GM18867 (cell line): ENCODE measurements around the gene PLEKHG4B.
"Not testable (repeated sequence)": the region's sequence is repeated elsewhere in the genome, so short reads cannot be mapped to it uniquely, and the experiment has no call there.

Experiments
- ATAC-seq: cut with Tn5 transposase; IDR thresholded peaks from one replicate; pipeline ENCODE4 v1.9.1; 2021; ENCODE audit warnings: mild to moderate bottlenecking, moderate library complexity; ENCODE audit not compliant: unreplicated experiment

PLEKHG4B gene

DNA sequence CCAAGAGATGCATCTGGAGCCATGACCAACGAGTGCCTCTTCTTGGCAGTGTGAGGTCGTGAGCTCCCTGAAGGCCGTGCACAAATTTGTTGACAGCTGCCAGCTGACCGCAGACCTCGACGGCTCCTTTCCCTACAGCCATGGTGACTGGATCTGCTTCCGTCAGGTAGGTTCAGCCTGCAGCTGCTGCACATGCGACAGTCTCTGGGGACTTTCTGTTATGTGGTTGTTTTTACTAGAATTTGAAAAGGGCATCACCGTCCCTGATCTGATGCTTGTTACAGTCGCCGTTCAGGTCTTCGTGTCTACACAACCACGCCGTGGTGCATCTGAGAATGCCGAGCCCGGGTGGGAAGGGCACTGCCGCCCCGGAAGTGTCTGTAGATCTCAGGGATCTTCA lies 62.9 kb downstream of the PLEKHG4B start:
- no peak for ATAC-seq

DNA sequence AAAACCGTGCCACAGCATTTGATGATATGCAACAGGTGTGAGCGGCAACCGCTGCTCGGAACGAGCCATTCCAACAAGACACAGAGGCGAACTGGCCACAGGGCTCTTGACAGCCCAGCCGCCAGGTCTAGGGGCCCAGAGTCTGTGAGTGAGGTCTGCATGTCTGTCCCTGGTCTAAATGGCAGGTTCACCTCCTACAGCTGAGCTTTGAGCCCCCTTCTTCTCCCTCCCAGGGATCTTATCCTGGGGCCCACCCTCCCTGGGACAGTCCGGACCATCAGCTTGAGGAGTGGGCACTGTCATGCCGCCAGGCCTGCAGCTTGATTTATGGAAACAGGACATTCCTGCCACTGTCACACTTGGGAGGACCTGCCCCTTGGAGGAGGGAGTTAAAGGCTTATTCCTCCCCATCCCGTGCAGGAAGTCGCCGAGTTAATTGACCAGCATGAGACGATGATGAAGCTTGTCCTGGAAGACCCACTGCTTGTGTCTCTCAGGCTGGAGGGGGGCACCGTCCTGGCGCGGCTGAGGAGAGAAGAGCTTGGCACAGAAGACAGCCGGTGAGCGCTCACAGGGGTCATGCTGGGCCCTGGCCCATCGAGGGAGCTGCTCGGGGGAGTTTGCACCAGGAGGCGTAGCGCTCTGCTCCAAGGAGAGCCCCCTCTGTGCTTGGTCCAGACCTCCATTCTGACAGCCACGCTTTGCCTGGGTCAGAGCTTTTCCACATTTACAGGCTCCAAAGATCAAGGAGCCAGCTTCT lies 63.9 kb downstream of the PLEKHG4B start:
- ATAC-seq, result no peak

DNA sequence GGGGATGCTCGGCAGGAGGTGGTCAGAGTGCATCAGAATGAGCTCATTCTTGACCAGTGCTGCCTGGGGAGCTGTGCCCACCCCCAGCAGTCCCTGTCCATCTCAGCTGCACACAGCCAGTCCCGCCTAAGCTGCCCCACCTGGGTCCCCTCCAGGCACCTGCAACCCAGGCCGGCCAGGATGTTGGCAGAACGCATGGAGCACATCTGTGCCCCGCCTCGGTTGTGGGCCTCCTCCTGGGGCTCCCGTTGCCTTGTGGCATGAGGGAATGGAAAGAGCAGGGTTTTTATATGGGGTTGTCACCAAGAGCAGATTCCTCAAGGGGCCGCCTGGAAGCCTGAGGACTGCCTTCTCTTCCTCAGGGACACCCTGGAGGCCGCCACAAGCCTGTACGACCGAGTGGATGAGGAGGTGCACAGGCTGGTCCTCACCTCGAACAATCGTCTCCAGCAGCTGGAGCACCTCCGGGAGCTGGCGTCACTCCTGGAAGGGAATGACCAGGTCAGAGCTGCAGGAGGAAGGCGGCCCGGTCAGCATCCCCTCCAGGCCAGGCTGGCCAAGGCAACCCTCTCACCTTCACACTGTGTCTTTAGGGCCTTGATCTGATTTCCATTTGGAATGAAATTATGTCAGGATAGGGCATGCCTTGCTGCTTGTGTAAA lies 64.6 kb downstream of the PLEKHG4B start:
- no peak for ATAC-seq

GRCh38 chr5:157126-157715 lies 65.3 kb downstream of the PLEKHG4B start:
- no peak for ATAC-seq

- no peak for ATAC-seq
Observed at GRCh38 chr5:157801-158200, 65.8 kb downstream of the PLEKHG4B start.

DNA sequence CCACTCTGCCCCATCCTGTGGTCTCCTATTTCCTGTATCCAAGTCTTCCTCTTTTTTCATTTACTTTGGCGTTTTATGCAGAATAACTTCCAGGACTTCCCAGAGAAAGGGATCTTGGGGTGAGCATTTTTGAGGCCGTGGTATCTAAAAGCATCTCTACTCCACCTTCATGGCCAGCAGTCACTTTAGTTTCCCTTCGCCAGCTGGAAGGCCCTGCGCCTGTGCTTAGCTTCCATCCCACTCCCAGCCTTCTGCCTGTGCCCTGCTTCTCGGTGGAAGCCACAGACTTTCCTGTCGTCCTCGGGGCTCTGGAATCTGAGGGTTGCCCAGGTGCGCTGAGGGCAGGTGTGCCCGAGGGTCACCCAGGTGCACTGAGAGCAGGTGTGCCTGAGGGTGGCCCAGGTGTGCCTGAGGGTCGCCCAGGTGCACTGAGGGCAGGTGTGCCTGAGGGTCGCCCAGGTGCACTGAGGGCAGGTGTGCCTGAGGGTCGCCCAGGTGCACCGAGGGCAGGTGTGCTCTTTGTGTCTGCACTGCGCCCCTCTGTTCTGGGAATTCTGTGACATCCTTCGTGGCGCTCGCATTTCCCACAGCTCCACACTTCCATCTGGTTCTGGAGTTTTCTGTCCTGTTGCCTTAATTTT lies 67.0 kb downstream of the PLEKHG4B start:
- ATAC-seq, result no peak

- no peak for ATAC-seq
Observed at GRCh38 chr5:159448-160172, 67.6 kb downstream of the PLEKHG4B start.

DNA sequence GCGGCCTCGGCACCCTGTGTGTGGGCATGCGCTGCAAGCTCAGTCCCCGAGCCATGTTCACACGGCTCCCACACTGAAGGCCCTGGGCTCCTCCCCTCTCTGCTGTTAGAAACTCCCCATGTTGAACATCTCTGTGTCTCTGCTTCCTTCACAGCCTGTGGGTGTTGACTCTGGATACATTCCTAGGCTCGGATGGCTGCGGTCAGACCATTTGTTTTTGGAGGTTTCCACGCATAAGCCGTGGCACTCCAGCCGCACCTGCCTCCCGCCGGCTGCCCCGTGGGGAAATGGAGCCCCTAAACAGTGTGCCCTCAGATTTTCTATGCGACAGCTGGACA lies 68.2 kb downstream of the PLEKHG4B start:
- no peak for ATAC-seq

GRCh38 chr5:160921-161802 lies 69.2 kb downstream of the PLEKHG4B start:
- ATAC-seq, result no peak

- no peak for ATAC-seq
Observed at GRCh38 chr5:161803-162110, 69.8 kb downstream of the PLEKHG4B start.

- ATAC-seq, result no peak
Observed at GRCh38 chr5:162190-162564, 70.2 kb downstream of the PLEKHG4B start.

DNA sequence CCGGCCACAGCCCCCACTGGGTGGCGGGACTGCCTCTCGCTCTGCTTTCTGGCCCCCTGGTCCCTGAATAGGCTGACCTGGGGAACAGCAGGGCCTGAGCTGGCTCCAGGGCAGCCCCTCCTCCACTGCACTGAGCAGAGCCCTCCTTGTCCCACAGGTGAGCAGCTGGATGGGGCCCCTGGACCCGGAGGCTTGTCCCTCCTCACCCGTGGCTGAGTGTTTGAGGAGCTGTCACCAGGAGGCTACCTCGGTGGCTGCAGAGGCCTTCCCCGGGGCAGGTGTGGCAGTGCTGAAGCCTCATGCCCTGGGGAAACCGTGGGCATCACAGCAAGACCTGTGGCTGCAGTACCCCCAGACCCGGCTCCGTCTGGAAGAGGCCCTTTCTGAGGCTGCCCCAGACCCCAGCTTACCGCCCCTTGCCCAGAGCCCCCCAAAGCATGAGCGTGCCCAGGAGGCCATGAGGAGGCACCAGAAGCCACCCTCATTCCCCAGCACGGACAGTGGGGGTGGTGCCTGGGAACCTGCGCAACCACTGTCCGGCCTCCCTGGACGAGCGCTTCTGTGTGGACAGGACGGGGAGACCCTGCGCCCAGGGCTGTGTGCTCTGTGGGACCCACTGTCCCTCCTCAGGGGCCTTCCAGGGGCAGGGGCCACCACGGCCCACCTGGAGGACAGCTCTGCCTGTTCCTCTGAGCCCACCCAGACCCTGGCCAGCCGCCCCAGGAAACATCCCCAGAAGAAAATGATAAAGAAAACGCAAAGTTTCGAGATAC lies 70.8 kb downstream of the PLEKHG4B start:
- no peak for ATAC-seq

DNA sequence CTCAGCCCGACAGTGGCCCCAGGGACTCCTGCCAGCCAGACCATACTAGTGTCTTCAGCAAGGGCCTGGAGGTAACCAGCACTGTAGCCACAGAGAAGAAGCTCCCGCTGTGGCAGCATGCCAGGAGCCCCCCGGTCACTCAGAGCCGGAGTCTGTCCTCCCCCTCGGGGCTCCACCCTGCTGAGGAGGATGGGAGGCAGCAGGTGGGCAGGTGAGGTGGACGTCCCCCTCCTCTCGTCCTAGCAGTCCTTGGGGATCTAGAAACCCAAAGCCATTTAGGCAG lies 71.3 kb downstream of the PLEKHG4B start:
- ATAC-seq, result no peak

DNA sequence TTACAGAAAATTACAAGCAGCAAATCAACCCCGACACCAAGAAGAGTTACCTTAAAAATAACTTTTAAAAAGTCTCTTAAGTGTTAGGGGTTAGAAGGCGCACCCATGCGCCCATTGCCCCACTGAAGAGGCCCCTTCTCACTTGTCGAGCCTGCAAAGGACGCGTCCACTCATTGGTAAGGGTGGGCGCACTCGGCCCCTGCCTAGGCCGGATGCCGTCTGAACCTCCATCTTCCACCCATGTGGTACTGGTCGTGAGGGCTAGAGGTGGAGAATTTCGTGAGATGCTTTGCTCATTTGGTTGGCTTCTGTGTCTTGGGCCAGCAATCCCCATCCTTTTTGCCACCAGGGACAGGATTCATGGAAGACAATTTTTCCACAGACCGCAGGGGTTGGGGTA lies 71.9 kb downstream of the PLEKHG4B start:
- no peak for ATAC-seq

DNA sequence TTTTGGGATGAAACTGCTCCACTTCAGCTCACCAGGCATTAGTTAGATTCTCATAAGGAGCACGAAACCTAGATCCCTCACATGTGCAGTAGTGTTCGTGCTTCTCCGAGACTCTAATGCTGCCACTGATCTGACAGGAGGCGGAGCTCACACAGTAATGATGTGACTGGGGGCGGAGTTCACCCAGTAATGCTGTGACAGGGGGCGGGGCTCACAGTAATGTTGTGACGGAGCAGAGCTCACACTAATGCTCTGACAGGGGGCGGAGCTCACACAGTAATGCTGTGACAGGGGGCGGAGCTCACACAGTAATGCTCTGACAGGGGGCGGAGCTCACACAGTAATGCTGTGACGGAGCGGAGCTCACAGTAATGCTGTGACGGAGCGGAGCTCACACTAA lies 72.3 kb downstream of the PLEKHG4B start:
- no peak for ATAC-seq

DNA sequence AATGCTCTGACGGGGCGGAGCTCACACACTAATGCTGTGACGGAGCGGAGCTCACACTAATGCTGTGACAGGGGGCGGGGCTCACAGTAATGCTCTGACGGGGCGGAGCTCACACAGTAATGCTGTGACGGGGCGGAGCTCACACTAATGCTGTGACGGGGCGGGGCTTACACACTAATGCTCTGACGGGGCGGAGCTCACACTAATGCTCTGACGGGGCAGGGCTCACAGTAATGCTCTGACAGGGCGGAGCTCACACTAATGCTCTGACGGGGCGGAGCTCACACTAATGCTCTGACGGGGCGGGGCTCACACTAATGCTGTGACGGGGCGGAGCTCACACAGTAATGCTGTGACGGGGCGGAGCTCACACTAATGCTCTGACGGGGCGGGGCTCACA lies 72.8 kb downstream of the PLEKHG4B start:
- not testable (repeated sequence) for ATAC-seq

DNA sequence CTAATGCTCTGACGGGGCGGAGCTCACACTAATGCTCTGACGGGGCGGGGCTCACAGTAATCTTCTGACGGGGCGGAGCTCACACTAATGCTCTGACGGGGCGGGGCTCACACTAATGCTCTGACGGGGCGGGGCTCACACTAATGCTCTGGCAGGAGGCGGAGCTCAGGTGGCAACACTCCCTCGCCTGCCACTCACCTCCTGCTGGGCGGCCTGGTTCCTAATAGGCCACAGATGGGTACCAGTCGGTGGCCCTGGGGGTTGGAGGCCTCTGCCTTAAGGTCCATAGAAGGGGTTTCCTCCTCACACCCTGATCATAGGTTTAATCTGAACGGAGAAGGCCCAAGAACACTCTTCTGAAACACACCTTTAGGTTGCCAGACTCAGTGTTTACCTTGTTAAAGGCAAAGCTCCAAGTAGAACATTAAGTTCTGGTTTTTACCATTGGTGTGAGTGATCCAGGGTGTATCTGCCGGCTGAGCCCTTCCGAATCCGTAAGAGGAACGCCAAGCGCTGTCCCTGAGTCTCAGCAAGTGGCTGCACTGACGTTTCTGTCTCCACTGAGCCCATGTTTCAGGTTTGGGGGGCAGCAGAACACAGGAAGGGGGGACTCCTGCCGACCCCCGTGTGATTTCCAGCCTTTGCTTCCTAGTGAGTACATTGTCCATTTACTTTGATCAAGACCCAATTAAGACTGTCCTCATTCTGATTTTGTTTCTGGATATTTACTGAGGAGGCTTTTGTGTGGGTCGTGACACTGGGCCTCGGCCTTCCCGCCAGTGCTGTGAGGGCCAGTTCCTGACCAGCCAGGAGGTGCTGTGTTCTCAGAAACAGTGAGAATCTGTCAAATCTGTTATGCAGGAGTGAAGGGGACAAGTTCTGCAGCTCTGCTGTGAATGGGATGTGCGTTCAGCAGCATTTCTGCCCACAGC lies 74.7 kb downstream of the PLEKHG4B start:
- ATAC-seq, result no peak

DNA sequence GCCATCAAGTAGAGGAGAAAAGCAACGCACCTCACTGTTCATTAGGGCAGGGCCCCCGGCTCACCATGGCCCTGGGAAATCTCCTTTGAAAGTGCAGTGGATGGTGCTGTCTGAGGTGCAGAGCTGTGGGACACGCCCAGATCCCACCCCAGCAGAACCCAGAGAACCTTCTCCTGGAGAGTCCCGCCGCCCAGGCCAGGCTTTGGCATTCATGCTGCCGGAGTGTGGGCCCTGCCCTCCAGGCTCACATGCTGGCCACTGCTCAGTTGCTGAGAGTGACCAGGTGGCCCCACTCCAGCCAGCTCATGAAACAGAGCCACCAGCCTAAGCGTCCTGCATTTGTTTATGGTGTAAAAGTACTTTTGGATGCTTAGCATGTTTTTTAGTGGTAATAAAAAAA lies 75.5 kb downstream of the PLEKHG4B start:
- ATAC-seq, result no peak
